ENCODE data around the gene IL11RA. TPM values are rescaled to one million over a fixed set of nuclear protein-coding genes. Genes with fewer than 3 reads are reported as not detected.
A peak's percentile ranks its signal among the peaks of the same experiment; 100 is the strongest.
"Not testable (repeated sequence)": the region's sequence is repeated elsewhere in the genome, so short reads cannot be mapped to it uniquely, and the experiment has no call there.

Gene IL11RA
- total and polyA plus RNA-seq, 3 donors from 2014 or later, result 28.7 to 58.0 (median 39.8) TPM

DNA sequence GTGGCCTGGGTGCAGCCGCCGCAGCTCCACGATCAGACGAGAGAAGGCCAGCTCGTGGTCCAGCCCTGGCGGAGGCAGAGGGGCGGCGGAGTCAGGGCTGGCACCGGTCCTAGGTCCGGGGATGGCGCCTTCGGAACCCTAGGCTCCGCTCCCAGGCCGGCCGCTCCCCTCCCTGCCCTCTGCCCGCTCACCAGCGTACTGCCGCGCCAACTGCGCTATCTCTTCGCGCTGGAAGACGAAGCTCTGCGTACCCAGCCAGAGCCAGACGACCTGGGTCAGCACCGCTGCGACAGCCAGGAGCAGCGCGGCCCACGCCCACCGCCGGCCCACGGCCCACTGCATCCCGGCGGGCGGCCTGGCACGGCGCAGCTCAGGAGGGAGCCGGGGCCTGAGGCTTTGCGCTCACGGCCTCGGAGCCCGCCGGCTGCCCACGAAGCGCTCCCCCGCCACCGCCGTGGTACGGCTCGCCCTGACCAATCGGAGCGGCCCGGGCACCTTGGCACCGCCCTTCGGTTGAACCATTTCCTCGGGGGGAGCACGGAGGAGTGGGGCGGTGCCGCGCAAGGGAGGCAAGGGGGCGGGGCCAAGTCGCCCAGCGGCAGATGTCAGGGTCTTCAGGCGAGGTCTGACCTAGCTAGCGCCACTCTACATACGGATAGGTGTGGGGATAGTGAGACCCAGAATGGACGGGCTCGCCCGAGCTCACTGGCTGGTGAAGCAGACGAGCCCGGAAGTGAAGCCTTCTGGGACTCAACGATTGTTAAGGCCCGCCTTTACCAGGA is 14.4 kb upstream of the IL11RA start, which contains the start of gene SIGMAR1:
SIGMAR1 (minus strand) TSS at position 432 of the 782 bp plus-strand sequence; CDS start at position 342, 90 bp downstream.
- WGBS, 2 donors, result 1% methylated on average over 49 of the region's 74 CpGs; no CpG with 5 or more reads in 1 of the 2 donors
- peaks cover 11% of the 10 kb centered on the region for H3K4me1 ChIP-seq
- peak within 1 kb of the TSS; percentile 74 to 78 for H3K4me3 ChIP-seq
- no peaks in the 10 kb centered on the region for H3K9me3 ChIP-seq
- DNase-seq, result peak; percentile 94
- no peak for TF ChIP-seq POLR2A (IDR thresholded peaks at IDR 0.05)
- TF ChIP-seq, protein P1, sequence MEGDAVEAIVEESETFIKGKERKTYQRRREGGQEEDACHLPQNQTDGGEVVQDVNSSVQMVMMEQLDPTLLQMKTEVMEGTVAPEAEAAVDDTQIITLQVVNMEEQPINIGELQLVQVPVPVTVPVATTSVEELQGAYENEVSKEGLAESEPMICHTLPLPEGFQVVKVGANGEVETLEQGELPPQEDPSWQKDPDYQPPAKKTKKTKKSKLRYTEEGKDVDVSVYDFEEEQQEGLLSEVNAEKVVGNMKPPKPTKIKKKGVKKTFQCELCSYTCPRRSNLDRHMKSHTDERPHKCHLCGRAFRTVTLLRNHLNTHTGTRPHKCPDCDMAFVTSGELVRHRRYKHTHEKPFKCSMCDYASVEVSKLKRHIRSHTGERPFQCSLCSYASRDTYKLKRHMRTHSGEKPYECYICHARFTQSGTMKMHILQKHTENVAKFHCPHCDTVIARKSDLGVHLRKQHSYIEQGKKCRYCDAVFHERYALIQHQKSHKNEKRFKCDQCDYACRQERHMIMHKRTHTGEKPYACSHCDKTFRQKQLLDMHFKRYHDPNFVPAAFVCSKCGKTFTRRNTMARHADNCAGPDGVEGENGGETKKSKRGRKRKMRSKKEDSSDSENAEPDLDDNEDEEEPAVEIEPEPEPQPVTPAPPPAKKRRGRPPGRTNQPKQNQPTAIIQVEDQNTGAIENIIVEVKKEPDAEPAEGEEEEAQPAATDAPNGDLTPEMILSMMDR (IDR thresholded peaks at IDR 0.05), result no peak
- peak within 1 kb of the TSS; percentile 75 to 83 for H3K27ac ChIP-seq
- no peaks in the 10 kb centered on the region for H3K36me3 ChIP-seq (ENCODE audit: low read depth, missing control alignments)
- H3K27me3 ChIP-seq, result no peaks in the 10 kb centered on the region
- intact Hi-C loops (cut with DNase I; ENCODE audit: low total_unique reads), result no loop called here

DNA sequence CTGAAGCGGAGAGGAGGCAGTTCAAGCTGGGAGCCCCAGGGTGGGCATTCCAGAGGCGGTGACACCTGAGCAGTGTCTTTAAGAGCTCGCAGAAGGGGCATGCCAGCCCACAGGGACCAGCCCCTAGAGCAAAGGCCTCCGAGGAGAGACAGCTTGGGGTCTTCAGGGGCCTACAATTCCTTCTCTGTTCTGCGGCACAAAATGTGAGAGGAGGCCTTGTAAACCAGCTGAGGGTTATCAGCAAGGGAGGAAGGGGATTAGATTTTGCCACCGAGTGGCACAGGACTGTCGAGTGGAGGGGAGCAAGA is 13.9 kb upstream of the IL11RA start:
- H3K9me3 ChIP-seq, result no peaks in the 10 kb centered on the region
- intact Hi-C loops (cut with DNase I; ENCODE audit: low total_unique reads), result no loop called here
- WGBS, 2 donors, result 14 to 28% methylated on average over 3 to 7 of the region's 7 CpGs
- TF ChIP-seq, protein P1 (IDR thresholded peaks at IDR 0.05), result no peak
- H3K4me3 ChIP-seq, result peak overlapping the region; percentile 74 to 78
- no peak for DNase-seq
- peaks cover 11% of the 10 kb centered on the region for H3K4me1 ChIP-seq
- H3K27ac ChIP-seq, result peak overlapping the region; percentile 75 to 83
- no peaks in the 10 kb centered on the region for H3K27me3 ChIP-seq
- no peaks in the 10 kb centered on the region for H3K36me3 ChIP-seq (ENCODE audit: low read depth, missing control alignments)

DNA sequence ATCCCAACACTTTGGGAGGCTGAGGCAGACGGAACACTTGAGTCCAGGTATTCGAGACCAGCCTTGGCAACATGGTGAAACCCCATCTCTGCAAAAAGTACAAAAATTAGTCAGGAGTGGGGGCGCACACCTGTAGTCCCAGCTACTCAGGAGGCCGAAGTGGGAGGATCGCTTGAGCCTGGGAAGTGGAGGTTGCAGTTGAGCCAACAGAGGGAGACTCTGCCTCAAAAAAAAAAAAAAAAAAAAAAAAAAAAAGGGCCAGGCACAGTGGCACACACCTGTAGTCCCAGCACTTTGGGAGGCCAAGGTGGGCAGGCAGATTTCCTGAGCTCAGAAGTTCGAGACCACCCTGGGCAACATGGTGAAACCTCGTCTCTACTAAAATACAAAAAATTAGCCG is 12.7 kb upstream of the IL11RA start:
- H3K36me3 ChIP-seq (ENCODE audit: low read depth, missing control alignments); H3K27ac ChIP-seq; H3K9me3 ChIP-seq; DNase-seq; H3K4me3 ChIP-seq; H3K27me3 ChIP-seq; intact Hi-C loops (cut with DNase I; ENCODE audit: low total_unique reads): not testable (repeated sequence)
- 83 to 91% methylated on average over 8 of the region's 8 CpGs for WGBS, 2 donors
- H3K4me1 ChIP-seq, result peaks cover 11% of the 10 kb centered on the region

DNA sequence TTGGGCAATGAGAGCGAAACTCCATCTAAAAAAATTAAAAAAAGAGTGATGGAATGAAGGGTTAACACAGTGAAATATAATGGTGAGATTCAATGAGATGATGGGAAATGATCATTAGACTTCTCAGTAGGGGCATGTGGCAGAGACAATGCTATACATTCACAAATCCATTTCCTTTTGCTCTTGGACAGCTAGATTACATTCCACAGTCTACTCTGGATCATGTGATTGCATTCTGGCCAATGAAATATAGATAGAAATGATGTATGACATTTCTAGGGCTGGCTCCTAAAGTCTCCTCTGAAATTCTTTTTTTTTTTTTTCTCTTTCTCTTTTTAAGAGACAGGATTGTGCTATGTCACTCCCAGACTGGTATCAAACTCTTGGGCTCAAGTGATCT is 9.3 kb upstream of the IL11RA start:
- Histone ChIP-seq H3K27ac (no peak overlapping the region), H3K27me3 (no peaks in the 10 kb centered on the region), H3K36me3 (ENCODE audit: low read depth, missing control alignments) (no peaks in the 10 kb centered on the region), H3K4me1 (peaks cover 14% of the 10 kb centered on the region), H3K9me3 (no peaks in the 10 kb centered on the region), H3K4me3 (no peak overlapping the region)
- no peak for TF ChIP-seq POLR2A (IDR thresholded peaks at IDR 0.05)
- TF ChIP-seq, protein P1 (IDR thresholded peaks at IDR 0.05), result no peak
- WGBS, 2 donors, result 94 to 100% methylated on average over 1 of the region's 1 CpG
- no peak for DNase-seq
- intact Hi-C loops (cut with DNase I; ENCODE audit: low total_unique reads), result no loop called here

DNA sequence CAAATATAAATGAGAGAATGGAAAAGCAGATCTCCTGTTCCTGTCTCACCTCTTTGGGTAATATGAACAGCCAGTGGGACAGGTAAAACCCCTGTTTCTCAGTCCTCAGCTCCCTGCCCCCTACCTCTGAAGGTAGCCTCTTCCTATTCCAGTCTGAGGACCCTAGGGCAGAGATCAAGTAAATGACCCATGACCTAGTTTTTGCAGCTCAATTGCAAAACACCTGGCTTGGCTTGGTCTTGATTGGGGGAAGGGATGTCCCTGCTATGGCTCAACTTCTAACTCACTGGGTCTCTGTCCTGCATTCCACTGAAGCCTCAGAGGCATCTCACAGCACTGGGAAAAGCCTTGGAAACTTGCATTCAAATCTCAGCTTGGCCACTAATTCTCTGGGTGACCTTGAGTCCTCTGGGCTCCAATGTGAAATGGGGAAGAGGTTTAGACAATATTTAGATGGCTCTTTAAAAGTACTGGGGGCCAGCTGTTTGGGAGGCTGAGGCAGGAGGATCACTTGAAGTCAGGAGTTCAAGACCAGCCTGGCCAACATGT is 7.1 kb upstream of the IL11RA start:
- no peak for DNase-seq
- intact Hi-C loops (cut with DNase I; ENCODE audit: low total_unique reads), result no loop called here

More for the DNA sequence above, 7.1 kb upstream of the IL11RA start:
- no peak for TF ChIP-seq POLR2A (IDR thresholded peaks at IDR 0.05)
- TF ChIP-seq, protein P1 (IDR thresholded peaks at IDR 0.05), result no peak
- Histone ChIP-seq H3K4me3 (no peak overlapping the region), H3K9me3 (no peaks in the 10 kb centered on the region), H3K36me3 (ENCODE audit: low read depth, missing control alignments) (no peaks in the 10 kb centered on the region), H3K27ac (no peak overlapping the region), H3K27me3 (no peaks in the 10 kb centered on the region), H3K4me1 (peaks cover 11% of the 10 kb centered on the region)
